H1 (cell line): ENCODE results near the gene CRELD1. TPM values are rescaled to one million over a fixed set of nuclear protein-coding genes. Genes with fewer than 3 reads are reported as not detected.

ENCODE experiments used
- CTCF ChIA-PET: fragments of 300-600 bp; sonication (Branson Sonifier 250); formaldehyde crosslinking; loops from one replicate; lab custom pipeline; 2021; ENCODE audit not compliant: partially characterized antibody; lab: Charles Lee
- POLR2A ChIA-PET: fragments of 300-600 bp; sonication (Branson Sonifier 250); formaldehyde crosslinking; loops from one replicate; lab custom pipeline; 2021; ENCODE audit warnings: inconsistent platforms; ENCODE audit not compliant: partially characterized antibody; lab: Charles Lee
- DNase-seq, 2 experiments: peaks; one replicate each; pipeline versions ENCODE4 v3.0.0 to v3.0.0-alpha.2; 2010 to 2022; ENCODE audit warnings: low spot score in 2 of 2, low read depth in 1 of 2, mixed read lengths in 1 of 2
- FAIRE-seq: peaks from 2 replicates; lab custom pipeline; 2011; peaks lifted over from hg19 to GRCh38; lab: Jason Lieb, UNC
- H2AFZ ChIP-seq: 2 replicates; pipeline ENCODE4 v1.8.1; 2012; ENCODE audit warnings: low read length, inconsistent platforms
- H2AK5ac ChIP-seq: 2 replicates; pipeline ENCODE4 v1.6.1; 2013; ENCODE audit warnings: low read depth, low read length
- H2BK120ac ChIP-seq: replicated peaks from 2 replicates; pipeline ENCODE3; 2013; ENCODE audit warnings: low read depth, low read length, inconsistent platforms
- H2BK12ac ChIP-seq: 2 replicates; pipeline ENCODE4 v1.6.1; 2013; ENCODE audit warnings: low read depth, low read length
- H2BK15ac ChIP-seq: 2 replicates; pipeline ENCODE4 v1.6.1; 2013; ENCODE audit warnings: low read length
- H2BK20ac ChIP-seq: 2 replicates; pipeline ENCODE4 v1.6.1; 2013; ENCODE audit warnings: low read length
- H2BK5ac ChIP-seq: 2 replicates; pipeline ENCODE4 v1.6.1; 2013; ENCODE audit warnings: low read depth, low read length
- H3K14ac ChIP-seq: 2 replicates; pipeline ENCODE4 v1.6.1; 2013; ENCODE audit warnings: inconsistent platforms; ENCODE audit not compliant: insufficient read length
- H3K18ac ChIP-seq: 2 replicates; pipeline ENCODE4 v1.6.1; 2013; ENCODE audit warnings: low read length; ENCODE audit errors: extremely low read depth
- H3K23ac ChIP-seq: 2 replicates; pipeline ENCODE4 v1.6.1; 2013; ENCODE audit warnings: inconsistent platforms; ENCODE audit not compliant: insufficient read length
- H3K23me2 ChIP-seq: 2 replicates; pipeline ENCODE4 v1.6.1; 2013; ENCODE audit warnings: low read depth, low read length
- H3K27ac ChIP-seq: 2 replicates; pipeline ENCODE4 v1.6.1; 2011; ENCODE audit warnings: low read depth, low read length, inconsistent platforms
- H3K27me3 ChIP-seq, 4 experiments: replicated peaks in 1 of 4; 1 replicate in 1 of 4; 2 replicates in 3 of 4; pipeline versions ENCODE4 v1.6.1 to v1.8.1; 2011 to 2013; ENCODE audit warnings: low read length in 3 of 4, mild to moderate bottlenecking in 3 of 4, inconsistent platforms in 2 of 4, mixed read lengths in 2 of 4, moderate library complexity in 1 of 4; ENCODE audit not compliant: control insufficient read depth in 3 of 4, insufficient read depth in 3 of 4; ENCODE audit errors: extremely low read depth in 1 of 4
- H3K36me3 ChIP-seq, 4 experiments: 2 replicates each; pipeline versions ENCODE4 v1.6.1 to v1.8.1; 2011 to 2013; ENCODE audit warnings: mild to moderate bottlenecking in 4 of 4, low read length in 3 of 4, moderate library complexity in 2 of 4, control low read depth in 1 of 4, inconsistent platforms in 1 of 4; ENCODE audit not compliant: insufficient read depth in 4 of 4, control insufficient read depth in 2 of 4
- H3K4ac ChIP-seq: replicated peaks from 2 replicates; pipeline ENCODE3; 2013; ENCODE audit warnings: low read length, low read depth, mixed read lengths, inconsistent platforms; ENCODE audit not compliant: insufficient read length
- H3K4me1 ChIP-seq, 4 experiments: replicated peaks in 1 of 4; 1 replicate in 1 of 4; 2 replicates in 3 of 4; pipeline versions ENCODE4 v1.6.1 to v1.8.1; 2011 to 2013; ENCODE audit warnings: low read length in 3 of 4, inconsistent platforms in 2 of 4, mixed read lengths in 1 of 4; ENCODE audit not compliant: insufficient read depth in 4 of 4, control insufficient read depth in 3 of 4
- H3K4me2 ChIP-seq, 2 experiments: 2 replicates each; pipeline versions ENCODE4 v1.6.1 to v1.8.1; 2011 to 2013; ENCODE audit warnings: low read depth in 2 of 2, low read length in 2 of 2, control low read depth in 1 of 2, inconsistent platforms in 1 of 2, mild to moderate bottlenecking in 1 of 2; ENCODE audit not compliant: insufficient read depth in 1 of 2
- H3K4me3 ChIP-seq, 4 experiments: fragments of 200-600, 300-600 bp in 1 of 4; sonication (generic), shearing (Covaris generic), sonication (Bioruptor Twin) in 1 of 4; 2 replicates each; pipeline versions ENCODE4 v1.5.1 to v1.8.1; 2011 to 2016; ENCODE audit warnings: low read length in 4 of 4, low read depth in 3 of 4, control low read depth in 2 of 4, inconsistent platforms in 2 of 4, mild to moderate bottlenecking in 2 of 4, mixed read lengths in 1 of 4, moderate library complexity in 1 of 4; ENCODE audit not compliant: insufficient read depth in 2 of 4; ENCODE audit errors: extremely low read depth in 1 of 4
- H3K56ac ChIP-seq: replicated peaks from 2 replicates; pipeline ENCODE3; 2013; ENCODE audit warnings: low read depth, mild to moderate bottlenecking, mixed read lengths, low read length, inconsistent platforms; ENCODE audit not compliant: insufficient read length
- H3K79me1 ChIP-seq: 2 replicates; pipeline ENCODE4 v1.6.1; 2013; ENCODE audit warnings: low read depth, low read length, control low read depth
- H3K79me2 ChIP-seq, 2 experiments: 2 replicates each; pipeline versions ENCODE4 v1.6.1 to v1.8.1; 2012 to 2013; ENCODE audit warnings: low read length in 2 of 2, mild to moderate bottlenecking in 2 of 2, inconsistent platforms in 1 of 2; ENCODE audit not compliant: insufficient read depth in 2 of 2, control insufficient read depth in 1 of 2
- H3K9ac ChIP-seq, 4 experiments: replicated peaks in 1 of 4; 1 replicate in 1 of 4; 2 replicates in 3 of 4; pipeline versions ENCODE4 v1.6.1 to v1.8.1; 2011 to 2013; ENCODE audit warnings: low read depth in 3 of 4, low read length in 3 of 4, control low read depth in 2 of 4, mild to moderate bottlenecking in 2 of 4, moderate library complexity in 2 of 4, inconsistent platforms in 1 of 4; ENCODE audit errors: extremely low read depth in 1 of 4
- H3K9me3 ChIP-seq, 2 experiments: 2 replicates each; pipeline versions ENCODE4 v1.6.1 to v1.8.1; 2012 to 2013; ENCODE audit warnings: mild to moderate bottlenecking in 2 of 2, moderate library complexity in 2 of 2, control low read depth in 1 of 2, inconsistent platforms in 1 of 2, low read depth in 1 of 2, low read length in 1 of 2, mixed read lengths in 1 of 2; ENCODE audit not compliant: insufficient read depth in 2 of 2
- H4K20me1 ChIP-seq, 2 experiments: replicated peaks in 1 of 2; 2 replicates each; pipeline versions ENCODE3 to v1.8.1; 2011 to 2013; ENCODE audit warnings: inconsistent platforms in 2 of 2, low read length in 2 of 2, mild to moderate bottlenecking in 1 of 2; ENCODE audit not compliant: insufficient read depth in 2 of 2, control insufficient read depth in 1 of 2
- H4K5ac ChIP-seq: 2 replicates; pipeline ENCODE4 v1.6.1; 2013; ENCODE audit warnings: low read length, low read depth, mixed read lengths, inconsistent platforms; ENCODE audit not compliant: insufficient read length
- H4K8ac ChIP-seq: 2 replicates; pipeline ENCODE4 v1.8.0; 2013; ENCODE audit warnings: mild to moderate bottlenecking, moderate library complexity, low read length, inconsistent platforms; ENCODE audit not compliant: insufficient read depth; ENCODE audit errors: extremely low read depth
- H4K91ac ChIP-seq: replicated peaks from 2 replicates; pipeline ENCODE3; 2013; ENCODE audit warnings: low read length, mixed read lengths, inconsistent platforms; ENCODE audit not compliant: insufficient read length
- EGR1 ChIP-seq: IDR thresholded peaks from 2 replicates; pipeline ENCODE4 v1.6.1; 2011; ENCODE audit warnings: low read depth, low read length, borderline replicate concordance
- polyA plus RNA-seq, 7 experiments: library from polyadenylated mRNA; depleted of rRNA in 3 of 7; stranded (reverse) in 5 of 7; unstranded in 2 of 7; fragments of >200 nt in 5 of 7; fragments of 200-250 nt in 2 of 7; gene quantifications; 1 replicate in 5 of 7; 2 replicates in 1 of 7; 4 replicates in 1 of 7; pipeline versions ENCODE4 v1.2.1 to v1.2.3, GENCODE V29; 2011 to 2013; ENCODE audit warnings: missing spikeins in 2 of 7, mixed read lengths in 2 of 7
- total RNA-seq: library from RNA; stranded (reverse); fragmentation: NEBNext Ultra II Directional; extraction: Animal tissue kit (Norgen Biotek cat#: 25700); gene quantifications from 2 replicates; pipeline ENCODE4 v1.2.1, GENCODE V29; 2021

CRELD1 gene
- total and polyA plus RNA-seq, 2 of the 8 experiments (the other 6 are each of a cell fraction or from before 2014, with no cell fraction given) = 12.9 to 15.1 TPM

- Histone ChIP-seq H2AFZ (no peak overlapping the region), H3K79me2 (peaks cover 0 to 9% of the 10 kb centered on the region in 2 experiments; a peak in 2 of 4 replicates), H3K79me1 (no peaks in the 10 kb centered on the region), H2BK15ac (no peak overlapping the region), H4K5ac (no peak overlapping the region), H3K23me2 (0 out of 2 replicates have a peak, but pooled peaks cover 2% of the 10 kb centered on the region), H3K36me3 (no peaks in the 10 kb centered on the region), H2AK5ac (no peak overlapping the region), H3K4me2 (no peak overlapping the region), H2BK5ac (no peak overlapping the region), H3K9ac (no peak overlapping the region), H3K23ac (no peak overlapping the region), H4K91ac (no peak overlapping the region), H2BK120ac (no peak overlapping the region), H3K4me3 (no peak overlapping the region), H2BK20ac (no peak overlapping the region), H2BK12ac (no peak overlapping the region), H3K27me3 (no peaks in the 10 kb centered on the region), H4K8ac (no peak overlapping the region), H3K56ac (no peak overlapping the region), H4K20me1 (peaks cover 0 to 1% of the 10 kb centered on the region in 2 experiments), H3K18ac (no peak overlapping the region), H3K14ac (no peak overlapping the region), H3K9me3 (no peaks in the 10 kb centered on the region), H3K4ac (no peak overlapping the region), H3K27ac (no peak overlapping the region), H3K4me1 (no peaks in the 10 kb centered on the region; a peak in 1 of 7 replicates)
- POLR2A ChIA-PET = no interaction called here
- no peak for DNase-seq
- no peak for FAIRE-seq
- CTCF ChIA-PET = interaction anchor here (0.6 to 1.5 kb wide), 5 partner anchors 45 to 164 kb away, joined by 3 to 4 read pairs (median 3); no protein-coding TSS in a partner anchor
- no peak for TF ChIP-seq EGR1
Measured at GRCh38 chr3:9886328-9886727, 47.3 kb upstream of the CRELD1 start.
